Esophagus (tissue), 2 donors: Measurements from ENCODE around the gene NCAN. TPM values are rescaled to one million over a fixed set of nuclear protein-coding genes. Genes with fewer than 3 reads are reported as not detected.
"Not testable (repeated sequence)": the region's sequence is repeated elsewhere in the genome, so short reads cannot be mapped to it uniquely, and the experiment has no call there.

Experiments
- H3K27ac ChIP-seq, 2 donors: one replicate each; pipeline ENCODE4 v1.5.1; 2013; ENCODE audit warnings: low read depth in 2 of 2, mild to moderate bottlenecking in 2 of 2, inconsistent platforms in 1 of 2, low read length in 1 of 2, moderate library complexity in 1 of 2
- H3K27me3 ChIP-seq, 2 donors: one replicate each; pipeline ENCODE4 v1.6.1; 2013; ENCODE audit warnings: low read length in 2 of 2, control low read depth in 1 of 2, mild to moderate bottlenecking in 1 of 2; ENCODE audit not compliant: insufficient read depth in 2 of 2, control insufficient read depth in 1 of 2
- H3K36me3 ChIP-seq, 2 donors: one replicate each; pipeline ENCODE4 v1.6.1; 2013; ENCODE audit warnings: low read length in 1 of 2; ENCODE audit not compliant: control insufficient read depth in 2 of 2, insufficient read depth in 2 of 2
- H3K4me1 ChIP-seq, 2 donors: one replicate each; pipeline ENCODE4 v1.6.1; 2013; ENCODE audit warnings: low read length in 1 of 2; ENCODE audit not compliant: control insufficient read depth in 2 of 2, insufficient read depth in 2 of 2
- H3K4me3 ChIP-seq, 2 donors: one replicate each; pipeline ENCODE4 v1.5.1; 2013; ENCODE audit warnings: low read length in 2 of 2, mild to moderate bottlenecking in 2 of 2, low read depth in 1 of 2, moderate library complexity in 1 of 2
- H3K9me3 ChIP-seq, 2 donors: one replicate each; pipeline ENCODE4 v1.6.1; 2013; ENCODE audit warnings: mild to moderate bottlenecking in 2 of 2, low read depth in 1 of 2, low read length in 1 of 2, moderate library complexity in 1 of 2; ENCODE audit not compliant: control insufficient read depth in 2 of 2, insufficient read depth in 1 of 2
- WGBS, 2 donors: extraction: QIAGEN DNeasy Blood & Tissue Kit; methylation state at CpG; one replicate each; pipeline ENCODE4 v1.1.7; 2013; 5-methylcytosine and 5-hydroxymethylcytosine counted together
- polyA plus RNA-seq, 2 donors: library from polyadenylated mRNA; stranded (reverse); fragments of 200-250 nt; gene quantifications; one replicate each; pipeline ENCODE4 v1.2.3, GENCODE V29; 2013
- donor health status: healthy with polysubstance abuse.
- donor health status: Bipolar disorder and iron deficiency.

Gene NCAN
- polyA plus RNA-seq, 2 donors: 0.01 to 0.02 TPM

- not testable (repeated sequence) for H3K4me1 ChIP-seq, H3K27me3 ChIP-seq, H3K27ac ChIP-seq, H3K4me3 ChIP-seq, H3K9me3 ChIP-seq, H3K36me3 ChIP-seq
- WGBS, 2 donors: 79 to 82% methylated on average over 8 of the region's 8 CpGs
Measured at GRCh38 chr19:19221000-19221399, 9.2 kb downstream of the NCAN start.

- Histone ChIP-seq H3K27ac (no peak overlapping the region), H3K9me3 (no peaks in the 10 kb centered on the region), H3K27me3 (no peaks in the 10 kb centered on the region), H3K4me3 (no peak overlapping the region), H3K36me3 (no peaks in the 10 kb centered on the region), H3K4me1 (peaks cover 0 to 5% of the 10 kb centered on the region in 2 donors)
- WGBS, 2 donors: 89 to 90% methylated on average over 5 of the region's 5 CpGs
Measured at GRCh38 chr19:19223060-19223459, 11.3 kb downstream of the NCAN start.

- Histone ChIP-seq H3K9me3 (no peaks in the 10 kb centered on the region), H3K36me3 (no peaks in the 10 kb centered on the region), H3K27me3 (no peaks in the 10 kb centered on the region), H3K4me1 (peaks cover 0 to 5% of the 10 kb centered on the region in 2 donors), H3K4me3 (no peak overlapping the region), H3K27ac (no peak overlapping the region)
- WGBS, 2 donors: 58 to 67% methylated on average over 6 of the region's 6 CpGs
Measured at GRCh38 chr19:19223636-19224035, 11.9 kb downstream of the NCAN start.

- Histone ChIP-seq H3K27ac (no peak overlapping the region), H3K36me3 (no peaks in the 10 kb centered on the region), H3K9me3 (no peaks in the 10 kb centered on the region), H3K4me3 (no peak overlapping the region), H3K27me3 (no peaks in the 10 kb centered on the region), H3K4me1 (peaks cover 0 to 5% of the 10 kb centered on the region in 2 donors)
- 66 to 70% methylated on average over 17 of the region's 17 CpGs for WGBS, 2 donors
Measured at GRCh38 chr19:19224150-19224851, 12.5 kb downstream of the NCAN start.

- peak overlapping the region; percentile 40 to 41 for H3K4me3 ChIP-seq
- peaks cover 0 to 5% of the 10 kb centered on the region in 2 donors for H3K4me1 ChIP-seq
- no peaks in the 10 kb centered on the region for H3K36me3 ChIP-seq
- no peaks in the 10 kb centered on the region for H3K9me3 ChIP-seq
- no peaks in the 10 kb centered on the region for H3K27me3 ChIP-seq
- 1 to 2% methylated on average over 47 to 59 of the region's 59 CpGs for WGBS, 2 donors
- H3K27ac ChIP-seq: no peak overlapping the region
Measured at GRCh38 chr19:19224852-19225494, 13.2 kb downstream of the NCAN start.

GRCh38 chr19:19226204-19226603 is 14.4 kb downstream of the NCAN start:
- H3K9me3 ChIP-seq: no peaks in the 10 kb centered on the region
- H3K27me3 ChIP-seq: no peaks in the 10 kb centered on the region
- H3K36me3 ChIP-seq: no peaks in the 10 kb centered on the region
- no peak overlapping the region for H3K4me3 ChIP-seq
- peaks cover 0 to 5% of the 10 kb centered on the region in 2 donors for H3K4me1 ChIP-seq
- 84 to 85% methylated on average over 5 of the region's 5 CpGs for whole genome bisulfite sequencing, 2 donors
- no peak overlapping the region for H3K27ac ChIP-seq

GRCh38 chr19:19226663-19227062 is 14.9 kb downstream of the NCAN start:
- no peaks in the 10 kb centered on the region for H3K27me3 ChIP-seq
- H3K36me3 ChIP-seq: no peaks in the 10 kb centered on the region

GRCh38 chr19:19227217-19227616 is 15.5 kb downstream of the NCAN start:
- no peak overlapping the region for H3K4me3 ChIP-seq
- H3K36me3 ChIP-seq: no peaks in the 10 kb centered on the region
- no peak overlapping the region for H3K27ac ChIP-seq
- no peaks in the 10 kb centered on the region for H3K9me3 ChIP-seq
- peaks cover 0 to 5% of the 10 kb centered on the region in 2 donors for H3K4me1 ChIP-seq
- no peaks in the 10 kb centered on the region for H3K27me3 ChIP-seq
- WGBS, 2 donors: 78 to 86% methylated on average over 4 of the region's 4 CpGs

More at GRCh38 chr19:19226663-19227062, 14.9 kb downstream of the NCAN start:
- WGBS, 2 donors: 59 to 65% methylated on average over 10 of the region's 10 CpGs
- no peak overlapping the region for H3K27ac ChIP-seq
- H3K4me3 ChIP-seq: no peak overlapping the region
- H3K9me3 ChIP-seq: no peaks in the 10 kb centered on the region
- H3K4me1 ChIP-seq: peaks cover 0 to 5% of the 10 kb centered on the region in 2 donors

DNA sequence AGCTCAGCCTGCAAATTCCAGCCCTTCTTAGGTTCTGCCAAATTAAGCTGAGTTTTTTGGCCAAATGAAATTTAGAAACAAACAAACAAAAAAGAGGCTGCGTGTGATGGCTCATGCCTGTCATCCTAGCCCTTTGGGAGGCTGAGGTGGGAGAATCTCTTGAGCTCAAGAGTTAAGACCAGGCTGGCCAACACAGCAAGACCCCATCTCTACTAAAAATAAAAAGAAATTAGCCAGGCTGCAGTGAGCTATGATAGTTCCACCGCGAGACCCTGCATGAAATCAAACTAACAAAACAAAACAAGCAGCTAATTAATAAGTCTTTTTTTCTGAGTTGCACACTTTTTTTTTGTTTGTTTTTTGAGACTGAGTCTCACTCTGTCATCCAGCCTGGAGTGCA is 17.9 kb downstream of the NCAN start:
- Histone ChIP-seq H3K4me1 (peaks cover 0 to 5% of the 10 kb centered on the region in 2 donors), H3K4me3 (no peak overlapping the region), H3K27me3 (no peaks in the 10 kb centered on the region), H3K9me3 (peaks cover under 1 to 13% of the 10 kb centered on the region in 2 donors), H3K27ac (no peak overlapping the region), H3K36me3 (no peaks in the 10 kb centered on the region)
- 83 to 89% methylated on average over 3 of the region's 3 CpGs for WGBS, 2 donors

- no peaks in the 10 kb centered on the region for H3K4me1 ChIP-seq
- peaks cover 4 to 16% of the 10 kb centered on the region in 2 donors for H3K9me3 ChIP-seq
- no peaks in the 10 kb centered on the region for H3K36me3 ChIP-seq
- WGBS, 2 donors: 76 to 79% methylated on average over 9 of the region's 9 CpGs
- no peak overlapping the region for H3K27ac ChIP-seq
- H3K4me3 ChIP-seq: no peak overlapping the region
- no peaks in the 10 kb centered on the region for H3K27me3 ChIP-seq
Measured at GRCh38 chr19:19230999-19231398, 19.2 kb downstream of the NCAN start.
